Activated CD4-positive, alpha-beta T cell treated with anti-CD3 and anti-CD28 coated beads, Interleukin-2, Interleukin-6, amounts not matched to agents 100 ng/mL and 50 ng/mL, durations not matched to agents 16 hours and 8 hours (primary cell): ENCODE data around the gene COL1A1.
A peak's percentile ranks its signal among the peaks of the same experiment; 100 is the strongest.

ENCODE experiments used
- DNase-seq: peaks from one replicate; pipeline ENCODE4 v3.0.0-alpha.2; 2020

The COL1A1 gene

GRCh38 chr17:50185631-50186471 lies 15.6 kb downstream of the COL1A1 start:
- no peak for DNase-seq

GRCh38 chr17:50184611-50185398 lies 16.6 kb downstream of the COL1A1 start:
- DNase-seq = no peak

- no peak for DNase-seq
These were observed 17.4 kb downstream of the COL1A1 start for GRCh38 chr17:50184064-50184463.

GRCh38 chr17:50183421-50183994 lies 17.9 kb downstream of the COL1A1 start:
- DNase-seq = no peak

GRCh38 chr17:50182783-50183420 lies 18.5 kb downstream of the COL1A1 start:
- no peak for DNase-seq

- no peak for DNase-seq
These were observed 19.6 kb downstream of the COL1A1 start for GRCh38 chr17:50181591-50182560.

GRCh38 chr17:50181144-50181543 lies 20.3 kb downstream of the COL1A1 start:
- DNase-seq = no peak

GRCh38 chr17:50180620-50181019 lies 20.8 kb downstream of the COL1A1 start:
- DNase-seq = no peak

GRCh38 chr17:50180111-50180510 lies 21.3 kb downstream of the COL1A1 start:
- DNase-seq = no peak

- peak; percentile 52 for DNase-seq
These were observed 23.2 kb downstream of the COL1A1 start for GRCh38 chr17:50177983-50178834.

GRCh38 chr17:50177476-50177875 lies 24.0 kb downstream of the COL1A1 start:
- DNase-seq = no peak

- DNase-seq = no peak
These were observed 24.7 kb downstream of the COL1A1 start for GRCh38 chr17:50176559-50177357.

- DNase-seq = no peak
These were observed 26.2 kb downstream of the COL1A1 start for GRCh38 chr17:50175035-50175807.

- DNase-seq = no peak
These were observed 27.0 kb downstream of the COL1A1 start for GRCh38 chr17:50174444-50174843.

GRCh38 chr17:50173335-50173941 lies 28.0 kb downstream of the COL1A1 start:
- no peak for DNase-seq

- no peak for DNase-seq
These were observed 28.5 kb downstream of the COL1A1 start for GRCh38 chr17:50172936-50173334.

- no peak for DNase-seq
These were observed 29.3 kb downstream of the COL1A1 start for GRCh38 chr17:50172130-50172529.

GRCh38 chr17:50171371-50172071 lies 29.9 kb downstream of the COL1A1 start:
- DNase-seq = no peak
